ENCODE measurements around the gene MARS1. TPM values are rescaled to one million over a fixed set of nuclear protein-coding genes. Genes with fewer than 3 reads are reported as not detected.
A peak's percentile ranks its signal among the peaks of the same experiment; 100 is the strongest.

Gene MARS1
- total RNA-seq, 1 experiment from 2014 or later = 291 TPM

DNA sequence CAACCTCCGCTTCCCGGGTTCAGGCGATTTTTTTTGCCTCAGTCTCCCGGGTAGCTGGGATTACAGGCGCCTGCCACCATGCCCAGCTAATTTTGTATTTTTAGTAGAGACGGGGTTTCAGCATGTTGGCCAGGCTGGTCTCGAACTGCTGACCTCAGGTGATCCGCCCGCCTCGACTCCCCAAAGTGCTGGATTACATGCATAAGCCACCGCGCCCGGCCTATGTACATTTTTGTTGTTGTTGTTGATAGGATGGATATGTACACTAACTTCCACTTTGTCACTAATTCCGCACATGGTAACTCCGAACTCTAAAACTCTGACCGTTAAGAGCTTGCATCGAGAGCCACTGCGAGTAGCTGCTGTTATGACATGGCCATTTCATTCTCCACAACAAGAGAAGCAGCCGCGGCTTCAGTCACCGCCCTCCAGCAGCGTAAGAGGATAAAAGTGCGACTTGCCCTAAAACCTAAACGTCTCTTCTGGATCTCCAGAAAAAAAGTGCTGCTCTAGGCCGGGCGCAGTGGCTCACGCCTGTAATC lies 742 bp upstream of the MARS1 start:
- POLR2A ChIA-PET = no interaction called here
- Histone ChIP-seq H3K27me3 (ENCODE audit: control insufficient read depth, insufficient read depth, low read length) (no peaks in the 10 kb centered on the region), H3K4me1 (ENCODE audit: control insufficient read depth, insufficient read depth, low read length) (peaks cover 12% of the 10 kb centered on the region; the same call in 1 of the 2 replicates), H3K27ac (ENCODE audit: low read length) (peak overlapping the region; percentile 78), H3K9me3 (ENCODE audit: control insufficient read depth, insufficient read depth, low read depth, low read length) (no peaks in the 10 kb centered on the region), H3K36me3 (ENCODE audit: control insufficient read depth, insufficient read depth, low read length) (peaks cover 12% of the 10 kb centered on the region; the same call in 1 of the 2 replicates), H3K4me3 (ENCODE audit: low read depth in 2 of 2, low read length in 2 of 2) (peak overlapping the region; percentile 95 to 99)
- TF ChIP-seq, protein P1, sequence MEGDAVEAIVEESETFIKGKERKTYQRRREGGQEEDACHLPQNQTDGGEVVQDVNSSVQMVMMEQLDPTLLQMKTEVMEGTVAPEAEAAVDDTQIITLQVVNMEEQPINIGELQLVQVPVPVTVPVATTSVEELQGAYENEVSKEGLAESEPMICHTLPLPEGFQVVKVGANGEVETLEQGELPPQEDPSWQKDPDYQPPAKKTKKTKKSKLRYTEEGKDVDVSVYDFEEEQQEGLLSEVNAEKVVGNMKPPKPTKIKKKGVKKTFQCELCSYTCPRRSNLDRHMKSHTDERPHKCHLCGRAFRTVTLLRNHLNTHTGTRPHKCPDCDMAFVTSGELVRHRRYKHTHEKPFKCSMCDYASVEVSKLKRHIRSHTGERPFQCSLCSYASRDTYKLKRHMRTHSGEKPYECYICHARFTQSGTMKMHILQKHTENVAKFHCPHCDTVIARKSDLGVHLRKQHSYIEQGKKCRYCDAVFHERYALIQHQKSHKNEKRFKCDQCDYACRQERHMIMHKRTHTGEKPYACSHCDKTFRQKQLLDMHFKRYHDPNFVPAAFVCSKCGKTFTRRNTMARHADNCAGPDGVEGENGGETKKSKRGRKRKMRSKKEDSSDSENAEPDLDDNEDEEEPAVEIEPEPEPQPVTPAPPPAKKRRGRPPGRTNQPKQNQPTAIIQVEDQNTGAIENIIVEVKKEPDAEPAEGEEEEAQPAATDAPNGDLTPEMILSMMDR (IDR thresholded peaks at IDR 0.05) = no peak
- TF ChIP-seq, protein P2, sequence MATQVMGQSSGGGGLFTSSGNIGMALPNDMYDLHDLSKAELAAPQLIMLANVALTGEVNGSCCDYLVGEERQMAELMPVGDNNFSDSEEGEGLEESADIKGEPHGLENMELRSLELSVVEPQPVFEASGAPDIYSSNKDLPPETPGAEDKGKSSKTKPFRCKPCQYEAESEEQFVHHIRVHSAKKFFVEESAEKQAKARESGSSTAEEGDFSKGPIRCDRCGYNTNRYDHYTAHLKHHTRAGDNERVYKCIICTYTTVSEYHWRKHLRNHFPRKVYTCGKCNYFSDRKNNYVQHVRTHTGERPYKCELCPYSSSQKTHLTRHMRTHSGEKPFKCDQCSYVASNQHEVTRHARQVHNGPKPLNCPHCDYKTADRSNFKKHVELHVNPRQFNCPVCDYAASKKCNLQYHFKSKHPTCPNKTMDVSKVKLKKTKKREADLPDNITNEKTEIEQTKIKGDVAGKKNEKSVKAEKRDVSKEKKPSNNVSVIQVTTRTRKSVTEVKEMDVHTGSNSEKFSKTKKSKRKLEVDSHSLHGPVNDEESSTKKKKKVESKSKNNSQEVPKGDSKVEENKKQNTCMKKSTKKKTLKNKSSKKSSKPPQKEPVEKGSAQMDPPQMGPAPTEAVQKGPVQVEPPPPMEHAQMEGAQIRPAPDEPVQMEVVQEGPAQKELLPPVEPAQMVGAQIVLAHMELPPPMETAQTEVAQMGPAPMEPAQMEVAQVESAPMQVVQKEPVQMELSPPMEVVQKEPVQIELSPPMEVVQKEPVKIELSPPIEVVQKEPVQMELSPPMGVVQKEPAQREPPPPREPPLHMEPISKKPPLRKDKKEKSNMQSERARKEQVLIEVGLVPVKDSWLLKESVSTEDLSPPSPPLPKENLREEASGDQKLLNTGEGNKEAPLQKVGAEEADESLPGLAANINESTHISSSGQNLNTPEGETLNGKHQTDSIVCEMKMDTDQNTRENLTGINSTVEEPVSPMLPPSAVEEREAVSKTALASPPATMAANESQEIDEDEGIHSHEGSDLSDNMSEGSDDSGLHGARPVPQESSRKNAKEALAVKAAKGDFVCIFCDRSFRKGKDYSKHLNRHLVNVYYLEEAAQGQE (IDR thresholded peaks at IDR 0.05; ENCODE audit: insufficient read depth in 1 of 2, low read depth in 2 of 2, low read length in 1 of 2) = no peak
- TF ChIP-seq POLR2AphosphoS5 (IDR thresholded peaks at IDR 0.05; ENCODE audit: low read depth, low read length) = no peak
- no peak for TF ChIP-seq SIN3A (IDR thresholded peaks at IDR 0.05; ENCODE audit: borderline replicate concordance, insufficient read depth, low read depth, low read length)
- TF ChIP-seq TCF7L2 (IDR thresholded peaks at IDR 0.05; ENCODE audit: low read depth, low read length) = no peak
- ATAC-seq (no peak), DNase-seq (ENCODE audit: low read depth, low spot score) (no peak)
- intact Hi-C loops (cut with micrococcal nuclease; ENCODE audit: unreplicated experiment) = no loop called here
- in situ Hi-C loops (cut with HindIII; ENCODE audit: low pct_unique_long_range_greater_than_20kb, low sequenced_read_pairs) = no loop called here
- CTCF ChIA-PET = interaction anchor here (0.6 kb wide), 1 partner anchor 32 kb away, joined by 3 read pairs; the partner anchor contains the start of gene INHBE
- no TSS peak for BruUV-seq (replicated peaks)

- CTCF ChIA-PET = no interaction called here
- ATAC-seq (peak; percentile 26), DNase-seq (ENCODE audit: low read depth, low spot score) (no peak)
- Histone ChIP-seq H3K27ac (ENCODE audit: low read length) (peak overlapping the region; percentile 98), H3K4me3 (ENCODE audit: low read depth in 2 of 2, low read length in 2 of 2) (peak overlapping the region; percentile 95 to 99), H3K9me3 (ENCODE audit: control insufficient read depth, insufficient read depth, low read depth, low read length) (no peaks in the 10 kb centered on the region), H3K27me3 (ENCODE audit: control insufficient read depth, insufficient read depth, low read length) (no peaks in the 10 kb centered on the region), H3K36me3 (ENCODE audit: control insufficient read depth, insufficient read depth, low read length) (peaks cover 16% of the 10 kb centered on the region; the same call in 1 of the 2 replicates), H3K4me1 (ENCODE audit: control insufficient read depth, insufficient read depth, low read length) (peaks cover 12% of the 10 kb centered on the region; the same call in 1 of the 2 replicates)
- intact Hi-C loops (cut with micrococcal nuclease; ENCODE audit: unreplicated experiment) = no loop called here
- POLR2A ChIA-PET = interaction anchor here (0.6 kb wide), 1 partner anchor 42 kb away, joined by 3 read pairs; no protein-coding TSS in a partner anchor
- in situ Hi-C loops (cut with HindIII; ENCODE audit: low pct_unique_long_range_greater_than_20kb, low sequenced_read_pairs) = no loop called here
- BruUV-seq (replicated peaks) = no TSS peak
- TF ChIP-seq POLR2AphosphoS5 (IDR thresholded peaks at IDR 0.05; ENCODE audit: low read depth, low read length) = no peak
- TF ChIP-seq, protein P2 (IDR thresholded peaks at IDR 0.05; ENCODE audit: insufficient read depth in 1 of 2, low read depth in 2 of 2, low read length in 1 of 2) = no peak
- no peak for TF ChIP-seq TCF7L2 (IDR thresholded peaks at IDR 0.05; ENCODE audit: low read depth, low read length)
- TF ChIP-seq SIN3A (IDR thresholded peaks at IDR 0.05; ENCODE audit: borderline replicate concordance, insufficient read depth, low read depth, low read length) = no peak
- TF ChIP-seq, protein P1 (IDR thresholded peaks at IDR 0.05) = no peak
Observed at GRCh38 chr12:57488402-57489156, 711 bp downstream of the MARS1 start.
